Hepatocyte (in vitro differentiated cells): ENCODE measurements around the gene PRAC1. TPM values are rescaled to one million over a fixed set of nuclear protein-coding genes. Genes with fewer than 3 reads are reported as not detected.
A peak's percentile ranks its signal among the peaks of the same experiment; 100 is the strongest.

Source experiments
- DNase-seq: peaks from one replicate; pipeline ENCODE4 v3.0.0-alpha.2; 2016; ENCODE audit warnings: low spot score
- H2AFZ ChIP-seq: fragments of 200-600 bp; sonication (generic); 2 replicates; pipeline ENCODE4 v1.6.0; 2016; ENCODE audit warnings: antibody characterized with exemption, mild to moderate bottlenecking
- H3K27ac ChIP-seq: fragments of 200-600 bp; sonication (generic); 2 replicates; pipeline ENCODE4 v1.5.1; 2016; ENCODE audit warnings: mild to moderate bottlenecking
- H3K27me3 ChIP-seq: fragments of 200-600 bp; sonication (generic); 2 replicates; pipeline ENCODE4 v1.6.1; 2016
- H3K36me3 ChIP-seq: fragments of 200-600 bp; sonication (generic); replicated peaks from 2 replicates; pipeline ENCODE4 v1.5.1; 2016; ENCODE audit warnings: low read depth; ENCODE audit not compliant: insufficient read depth
- H3K4me1 ChIP-seq: fragments of 200-600 bp; sonication (generic); 2 replicates; pipeline ENCODE4 v1.5.1; 2016; ENCODE audit warnings: mild to moderate bottlenecking, moderate library complexity; ENCODE audit not compliant: insufficient read depth
- H3K4me2 ChIP-seq: fragments of 200-600 bp; sonication (generic); 2 replicates; pipeline ENCODE4 v1.6.0; 2016
- H3K4me3 ChIP-seq: fragments of 200-600 bp; sonication (generic); 2 replicates; pipeline ENCODE4 v1.5.1; 2016; ENCODE audit warnings: mild to moderate bottlenecking
- H3K79me2 ChIP-seq: fragments of 200-600 bp; sonication (generic); 2 replicates; pipeline ENCODE4 v1.6.0; 2017; ENCODE audit warnings: mild to moderate bottlenecking
- H3K9me2 ChIP-seq: fragments of 200-600 bp; sonication (generic); replicated peaks from 2 replicates; pipeline ENCODE4 v1.6.0; 2017; ENCODE audit warnings: mild to moderate bottlenecking; ENCODE audit not compliant: insufficient read depth
- H3K9me3 ChIP-seq: fragments of 200-600 bp; sonication (generic); 2 replicates; pipeline ENCODE4 v1.5.1; 2016; ENCODE audit warnings: low read depth, mild to moderate bottlenecking
- H4K20me1 ChIP-seq: fragments of 200-600 bp; sonication (generic); 2 replicates; pipeline ENCODE4 v1.6.0; 2016; ENCODE audit warnings: mild to moderate bottlenecking; ENCODE audit not compliant: insufficient read depth, poor library complexity, severe bottlenecking
- CTCF ChIP-seq: fragments of 200-600 bp; sonication (generic); IDR thresholded peaks from 2 replicates; pipeline ENCODE4 v1.5.1; 2016; ENCODE audit warnings: antibody characterized with exemption, mild to moderate bottlenecking; ENCODE audit not compliant: poor library complexity
- EZH2 ChIP-seq: fragments of 200-600 bp; sonication (generic); IDR thresholded peaks from 2 replicates; pipeline ENCODE4 v1.6.1; 2016; ENCODE audit warnings: antibody characterized with exemption, mild to moderate bottlenecking, borderline replicate concordance
- EZH2phosphoT487 ChIP-seq: fragments of 200-600 bp; sonication (generic); IDR thresholded peaks from one replicate; pipeline ENCODE4 v1.6.1; 2018; ENCODE audit warnings: antibody characterized with exemption, mild to moderate bottlenecking, low read depth, moderate library complexity; ENCODE audit not compliant: unreplicated experiment, severe bottlenecking
- WGBS: methylation state at CpG from one replicate; pipeline ENCODE4 v1.1.6; 2016; ENCODE audit warnings: low lambda C conversion rate; ENCODE audit errors: missing lambda C conversion rate; 5-methylcytosine and 5-hydroxymethylcytosine counted together
- polyA plus RNA-seq: library from polyadenylated mRNA; unstranded; fragments of >200 nt; fragmentation: Nextera tagmentation; extraction: Ambion mirVana; gene quantifications from 2 replicates; pipeline ENCODE4 v1.2.1, GENCODE V29; 2016
- total RNA-seq: library from RNA; depleted of rRNA; stranded (reverse); fragments of >200 nt; gene quantifications from 2 replicates; pipeline ENCODE4 v1.2.3, GENCODE V29; 2014

The PRAC1 gene
- total and polyA plus RNA-seq, 2 experiments from 2014 or later = not detected

DNA sequence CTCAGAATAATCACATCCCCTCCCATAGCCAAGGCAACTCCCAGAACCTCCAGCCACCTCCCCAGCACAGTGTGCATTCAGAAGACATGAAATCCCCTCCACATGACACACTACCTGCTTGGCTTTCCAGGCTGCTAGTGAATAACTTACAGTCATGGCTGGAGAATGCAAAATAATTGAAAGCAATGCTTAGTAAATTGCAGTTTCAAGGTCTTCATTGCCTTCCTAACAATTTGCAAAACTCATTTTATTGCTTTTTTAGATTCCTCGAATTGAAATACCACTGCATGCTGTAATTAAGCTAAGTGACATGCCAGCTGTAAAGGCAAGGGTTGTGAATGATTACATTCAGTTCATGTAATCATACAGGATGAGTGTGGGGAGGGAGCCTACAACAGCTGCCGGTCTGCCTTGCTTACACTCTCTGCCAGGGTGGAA is 35.2 kb upstream of the PRAC1 start:
- H3K27me3 ChIP-seq = peaks cover 92% of the 10 kb centered on the region
- H4K20me1 ChIP-seq = no peaks in the 10 kb centered on the region
- DNase-seq = no peak
- H3K4me1 ChIP-seq = peaks cover 5% of the 10 kb centered on the region
- no peaks in the 10 kb centered on the region for H3K9me3 ChIP-seq
- H3K79me2 ChIP-seq = no peaks in the 10 kb centered on the region
- TF ChIP-seq EZH2phosphoT487 = no peak
- no peak for TF ChIP-seq CTCF
- TF ChIP-seq EZH2 = no peak
- no peak overlapping the region for H3K4me2 ChIP-seq
- no peak overlapping the region for H3K4me3 ChIP-seq
- no peak overlapping the region for H3K27ac ChIP-seq
- no peaks in the 10 kb centered on the region for H3K9me2 ChIP-seq
- WGBS = 53% methylated on average over 2 of the region's 2 CpGs
- H2AFZ ChIP-seq = no peak overlapping the region
- no peaks in the 10 kb centered on the region for H3K36me3 ChIP-seq

DNA sequence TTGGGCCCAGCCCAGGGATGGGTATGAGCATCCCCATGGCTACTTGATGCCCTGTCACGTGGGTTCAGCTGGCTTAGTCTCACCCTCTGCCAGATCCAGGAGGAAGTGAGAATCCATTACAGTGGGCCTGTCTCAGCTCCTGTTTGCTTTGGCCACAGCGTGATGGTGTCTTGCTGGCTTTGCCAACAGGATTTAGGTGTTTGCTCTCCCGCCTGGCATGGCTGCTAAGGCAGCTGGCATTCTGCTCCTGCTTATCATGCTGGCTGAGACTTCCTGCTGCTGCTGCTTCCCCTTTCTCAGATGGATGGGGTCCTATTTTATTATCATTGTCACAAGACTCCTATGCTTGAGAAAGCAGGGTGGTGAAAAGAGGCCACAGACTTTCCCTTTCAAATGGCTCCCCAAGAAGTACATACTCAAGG is 34.5 kb upstream of the PRAC1 start:
- Histone ChIP-seq H2AFZ (no peak overlapping the region), H3K9me3 (no peaks in the 10 kb centered on the region), H3K27me3 (peaks cover 95% of the 10 kb centered on the region), H4K20me1 (no peaks in the 10 kb centered on the region), H3K27ac (no peak overlapping the region), H3K36me3 (no peaks in the 10 kb centered on the region), H3K9me2 (no peaks in the 10 kb centered on the region), H3K4me3 (no peak overlapping the region), H3K4me1 (peaks cover 5% of the 10 kb centered on the region), H3K4me2 (no peak overlapping the region), H3K79me2 (no peaks in the 10 kb centered on the region)
- 54% methylated on average over 3 of the region's 3 CpGs for WGBS
- TF ChIP-seq EZH2 (no peak), EZH2phosphoT487 (no peak), CTCF (no peak)
- no peak for DNase-seq

DNA sequence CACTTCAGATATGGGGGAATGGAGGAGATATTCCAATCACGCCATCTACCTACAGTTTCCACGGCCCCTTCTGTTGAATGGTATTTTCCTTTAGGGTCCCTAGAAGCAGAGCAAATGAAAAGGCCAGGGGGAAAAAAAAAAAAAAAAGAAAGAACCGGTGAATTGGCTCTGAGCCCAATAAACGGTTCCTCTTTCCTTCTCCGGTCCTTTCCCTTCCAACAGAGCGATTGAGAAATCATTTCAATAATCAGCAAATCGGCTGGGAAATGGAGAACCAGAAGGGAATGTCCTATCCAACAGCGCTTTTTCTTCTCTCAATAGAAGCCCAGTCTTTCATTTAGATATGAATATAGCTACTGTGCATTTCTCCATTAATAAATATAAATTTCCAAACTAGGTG is 33.0 kb upstream of the PRAC1 start:
- H3K9me2 ChIP-seq = no peaks in the 10 kb centered on the region
- H2AFZ ChIP-seq = no peak overlapping the region
- no peaks in the 10 kb centered on the region for H3K9me3 ChIP-seq
- TF ChIP-seq CTCF (no peak), EZH2phosphoT487 (no peak), EZH2 (no peak)
- H3K27ac ChIP-seq = no peak overlapping the region
- H3K36me3 ChIP-seq = no peaks in the 10 kb centered on the region
- 39% methylated on average over 8 of the region's 8 CpGs for WGBS
- no peaks in the 10 kb centered on the region for H4K20me1 ChIP-seq
- H3K4me2 ChIP-seq = peak overlapping the region; percentile 65
- peaks cover 96% of the 10 kb centered on the region for H3K27me3 ChIP-seq
- H3K4me3 ChIP-seq = no peak overlapping the region
- H3K79me2 ChIP-seq = no peaks in the 10 kb centered on the region
- no peak for DNase-seq
- peaks cover 5% of the 10 kb centered on the region for H3K4me1 ChIP-seq
